Islet of Langerhans (tissue), 1 donor: ENCODE results near the gene FLNA.

ENCODE experiments used
- FAIRE-seq: peaks from one replicate; lab custom pipeline; 2011; peaks lifted over from hg19 to GRCh38; lab: Jason Lieb, UNC

The FLNA gene

DNA sequence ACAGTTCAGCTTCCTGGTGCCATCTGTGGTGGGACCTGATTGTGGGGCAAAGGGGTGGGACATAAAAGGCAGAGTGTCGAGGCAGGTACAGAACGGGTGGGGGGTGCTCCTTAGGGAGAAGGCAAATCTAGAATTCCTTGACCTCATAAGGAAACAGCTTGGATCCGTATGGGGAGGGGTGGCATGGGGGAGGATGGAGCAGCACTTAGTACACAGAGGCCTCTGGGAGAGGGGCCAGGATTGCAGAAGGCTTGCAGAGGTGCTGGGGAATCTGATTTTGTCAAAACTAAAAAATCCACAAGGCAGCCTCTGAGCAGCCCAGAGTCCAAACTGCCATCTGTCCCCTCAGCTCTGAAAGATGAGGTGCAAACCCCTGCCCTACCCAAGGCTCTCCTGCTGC, 2.3 kb upstream of the FLNA start:
- no peak for FAIRE-seq

DNA sequence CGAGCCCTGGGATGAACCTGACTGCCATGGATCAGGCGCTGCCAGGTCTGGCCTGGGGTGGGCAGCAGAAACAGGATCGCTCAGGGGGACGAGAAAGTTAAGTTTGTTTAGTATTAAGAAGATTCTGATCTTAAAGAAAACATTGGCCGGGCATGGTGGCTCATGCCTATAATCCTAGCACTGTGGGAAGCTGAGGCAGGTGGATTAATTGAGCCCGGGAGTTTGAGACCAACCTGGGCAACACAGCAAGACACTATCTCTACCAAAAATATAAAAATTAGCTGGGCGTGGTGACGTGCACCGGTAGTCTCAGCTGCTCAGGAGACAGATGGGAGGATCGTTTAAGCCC, 696 bp upstream of the FLNA start:
- no peak for FAIRE-seq

DNA sequence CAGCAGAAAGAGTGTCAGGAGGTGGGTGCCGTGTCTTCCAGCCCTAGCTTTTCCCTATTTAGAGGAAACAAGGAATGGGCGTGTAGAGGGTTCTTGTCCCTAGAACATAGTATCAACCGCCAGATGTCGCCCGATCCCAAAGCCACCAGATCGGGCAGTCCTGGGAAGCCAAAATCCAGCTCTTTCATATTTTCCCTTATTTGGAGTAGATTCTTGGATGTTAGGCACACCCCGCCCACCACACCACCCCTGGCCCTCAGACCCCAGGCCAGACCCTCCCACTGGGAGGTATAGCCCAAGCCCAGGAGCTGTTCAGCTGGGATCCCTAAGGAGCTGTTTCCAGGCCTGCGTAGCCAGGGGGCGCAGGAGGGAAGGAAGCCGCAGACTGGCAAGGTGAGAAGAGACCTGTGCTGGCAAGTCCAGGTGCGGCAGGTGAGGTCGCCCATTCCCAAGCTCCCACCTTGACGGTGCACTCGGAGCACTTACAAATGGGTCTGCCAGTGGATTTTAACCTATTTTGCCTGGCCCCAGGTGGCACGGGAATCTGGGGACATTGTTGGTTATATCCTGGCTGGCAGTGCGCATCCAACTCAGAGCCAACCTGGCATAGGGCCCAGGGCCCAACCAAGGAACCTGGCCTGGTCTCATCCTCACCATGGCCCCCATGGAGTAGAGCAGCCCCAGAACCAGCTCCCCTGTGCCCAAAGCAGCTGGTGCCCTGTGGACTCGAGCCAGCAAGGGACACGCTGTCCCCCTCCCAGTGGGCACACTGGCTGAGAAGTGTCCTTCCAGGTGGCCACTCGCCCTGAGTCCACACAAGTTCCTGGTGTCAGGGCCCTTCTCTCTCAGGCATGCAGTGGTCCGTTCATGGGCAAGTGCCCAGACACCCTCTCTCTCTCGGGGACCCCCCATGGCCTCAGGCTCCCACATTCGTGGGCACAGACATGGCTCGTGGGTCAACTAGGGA, 811 bp downstream of the FLNA start:
- no peak for FAIRE-seq

DNA sequence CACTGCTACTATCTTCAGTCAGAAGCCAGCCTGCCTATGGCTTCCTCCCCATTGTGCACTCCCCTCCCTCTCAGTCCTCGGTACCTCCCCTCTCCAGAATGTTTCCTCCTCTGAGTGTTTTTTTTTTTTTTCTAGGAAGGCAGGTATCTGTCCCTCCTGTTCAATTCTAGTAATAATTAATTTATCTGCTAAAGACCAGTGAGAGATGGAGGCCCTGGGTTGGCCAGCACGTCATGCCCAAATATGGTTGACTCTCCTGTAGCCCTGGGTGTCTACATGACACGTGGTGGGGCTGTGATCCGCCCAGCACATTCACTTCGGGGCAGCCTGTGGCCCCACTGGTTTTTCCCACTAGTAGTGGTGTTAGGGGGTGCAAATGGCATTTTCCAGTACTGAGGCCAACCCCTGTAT, 1.8 kb downstream of the FLNA start:
- no peak for FAIRE-seq

DNA sequence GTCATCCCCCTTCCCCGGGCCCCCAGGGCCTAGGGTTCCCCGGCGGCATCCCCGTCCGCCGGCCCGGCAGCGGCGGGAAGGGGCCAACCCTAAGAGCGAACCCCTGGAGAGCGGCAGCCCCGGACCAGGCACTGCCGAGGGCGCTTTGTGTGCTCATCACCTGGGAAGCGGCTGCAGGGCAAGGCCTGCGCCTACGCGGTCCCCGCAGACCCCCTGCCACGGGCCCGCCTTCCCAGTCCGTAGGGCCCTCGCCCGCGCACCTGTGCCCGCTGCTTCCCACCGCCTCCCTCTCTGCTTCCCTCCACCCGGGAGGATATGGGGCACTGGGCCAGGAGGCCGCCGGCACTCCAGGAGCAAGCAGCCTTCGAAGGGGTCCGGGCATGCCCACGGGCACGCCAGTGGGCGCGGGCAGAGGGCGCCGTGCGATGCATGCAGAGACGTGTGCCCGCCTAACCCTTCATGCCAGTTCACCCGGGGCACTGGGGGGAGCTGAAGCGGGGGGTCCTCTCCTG, 2.6 kb downstream of the FLNA start:
- no peak for FAIRE-seq

DNA sequence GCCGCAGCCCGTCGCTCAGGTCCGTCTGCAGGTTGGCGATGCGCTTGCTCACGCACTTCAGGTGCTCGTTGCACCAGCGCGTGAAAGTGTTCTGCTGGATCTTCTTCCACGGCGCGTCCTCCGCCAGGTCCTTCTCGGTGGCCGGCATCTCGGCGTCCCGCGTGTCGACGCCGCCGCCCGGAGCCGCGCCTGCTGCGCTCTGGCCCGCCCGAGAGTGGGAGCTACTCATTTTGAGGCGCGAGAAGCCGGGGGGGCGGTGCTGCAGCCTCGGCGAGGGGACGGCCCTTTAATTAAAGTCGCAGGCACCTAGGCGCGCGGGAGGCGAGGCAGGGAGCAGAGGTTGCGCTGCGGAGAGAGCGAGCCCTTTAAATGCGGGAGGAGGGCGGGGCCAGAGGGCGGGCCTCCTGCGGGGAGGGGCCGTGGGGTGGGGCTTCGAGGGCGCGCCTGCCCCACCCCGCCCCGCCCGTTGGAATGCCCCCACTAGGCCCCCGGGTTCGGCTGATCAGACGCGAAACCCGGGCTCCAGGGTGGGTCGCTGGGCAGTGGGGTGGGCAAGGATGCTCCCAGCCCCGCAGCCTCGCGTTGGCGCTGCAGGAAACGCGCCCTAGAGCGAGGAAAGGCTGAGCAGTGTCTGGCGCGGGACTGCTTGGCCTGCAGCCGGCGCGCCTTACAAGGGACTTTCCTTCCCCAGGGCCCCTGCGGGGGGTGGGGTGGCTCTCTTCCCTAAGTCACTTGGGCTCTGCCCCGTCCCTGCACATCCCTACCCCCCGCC, 3.2 kb downstream of the FLNA start:
- FAIRE-seq: no peak

DNA sequence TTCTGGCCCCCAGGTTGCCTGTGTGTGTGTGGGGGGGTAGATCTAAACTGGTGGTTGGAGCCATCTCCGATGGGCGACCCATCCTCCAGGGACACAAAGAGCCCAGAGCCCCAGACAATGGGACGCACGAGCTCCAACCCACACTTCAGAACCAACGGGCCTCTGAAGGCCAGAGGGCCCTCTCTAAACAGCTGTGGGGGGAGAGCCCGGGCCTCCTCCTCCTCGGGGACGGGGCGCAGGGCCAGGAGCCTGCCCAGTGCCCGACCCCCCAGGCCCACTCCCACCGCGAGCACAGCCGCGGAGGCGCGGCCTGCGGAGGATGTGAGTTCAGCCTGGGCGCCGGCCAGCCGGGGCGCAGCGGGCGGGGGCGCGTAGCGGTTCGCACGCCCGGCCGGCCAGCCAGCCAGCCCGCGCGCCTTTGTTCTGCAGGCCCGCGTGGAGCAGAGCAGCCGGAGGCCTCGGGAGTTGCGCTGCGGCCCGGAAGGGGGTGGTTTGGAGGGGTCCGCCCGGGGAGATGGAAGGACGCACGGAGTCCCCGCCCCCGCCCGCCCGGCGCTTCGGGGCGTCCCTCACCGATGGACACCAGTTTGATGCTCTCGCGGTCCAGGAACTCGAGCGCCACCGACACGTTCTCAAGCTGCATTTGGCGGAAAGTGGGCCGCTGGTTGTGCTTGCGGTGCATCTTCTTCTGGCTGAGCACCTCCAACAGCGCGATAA, 4.0 kb downstream of the FLNA start:
- FAIRE-seq: no peak

DNA sequence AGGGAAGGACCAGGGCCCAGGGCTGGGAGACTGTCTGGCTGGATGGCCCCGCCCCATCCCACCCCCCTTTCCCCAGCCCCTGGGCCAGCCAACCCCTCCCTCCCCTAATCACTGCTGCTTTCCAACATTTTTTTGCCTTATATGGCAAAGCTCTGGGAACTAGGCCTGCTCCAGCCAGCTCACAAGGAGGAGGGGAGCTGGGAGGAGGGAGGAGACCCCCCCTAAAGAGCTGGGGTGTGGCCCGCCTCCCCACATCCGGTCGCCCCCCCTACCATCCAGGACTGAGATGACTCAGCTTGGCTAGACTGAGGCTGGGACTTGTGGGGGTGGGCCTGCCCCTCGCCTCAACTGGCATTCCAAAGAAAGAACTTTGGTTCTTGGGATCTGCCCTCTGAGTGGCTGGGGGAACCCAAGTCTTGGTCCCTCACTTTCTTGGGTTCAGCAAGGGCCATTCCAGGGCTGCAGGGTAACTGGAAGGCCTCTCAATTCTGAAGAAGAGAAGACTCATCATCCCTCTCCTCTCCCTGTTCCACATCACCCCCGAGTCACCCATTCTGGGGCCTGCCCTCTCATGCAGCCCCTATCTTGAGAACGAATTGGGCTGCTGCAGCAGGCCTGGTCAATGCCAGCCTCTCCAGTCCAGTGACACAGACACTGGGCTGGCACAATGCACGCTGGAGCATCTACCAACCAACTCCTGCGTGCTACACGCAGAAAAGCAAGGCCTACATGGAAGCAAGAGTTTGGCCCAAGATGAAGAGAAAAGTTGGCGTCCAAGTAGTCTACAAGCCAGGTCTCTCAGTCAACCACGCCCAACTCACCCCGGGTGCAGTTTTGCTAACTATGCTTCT, 4.8 kb downstream of the FLNA start:
- no peak for FAIRE-seq

DNA sequence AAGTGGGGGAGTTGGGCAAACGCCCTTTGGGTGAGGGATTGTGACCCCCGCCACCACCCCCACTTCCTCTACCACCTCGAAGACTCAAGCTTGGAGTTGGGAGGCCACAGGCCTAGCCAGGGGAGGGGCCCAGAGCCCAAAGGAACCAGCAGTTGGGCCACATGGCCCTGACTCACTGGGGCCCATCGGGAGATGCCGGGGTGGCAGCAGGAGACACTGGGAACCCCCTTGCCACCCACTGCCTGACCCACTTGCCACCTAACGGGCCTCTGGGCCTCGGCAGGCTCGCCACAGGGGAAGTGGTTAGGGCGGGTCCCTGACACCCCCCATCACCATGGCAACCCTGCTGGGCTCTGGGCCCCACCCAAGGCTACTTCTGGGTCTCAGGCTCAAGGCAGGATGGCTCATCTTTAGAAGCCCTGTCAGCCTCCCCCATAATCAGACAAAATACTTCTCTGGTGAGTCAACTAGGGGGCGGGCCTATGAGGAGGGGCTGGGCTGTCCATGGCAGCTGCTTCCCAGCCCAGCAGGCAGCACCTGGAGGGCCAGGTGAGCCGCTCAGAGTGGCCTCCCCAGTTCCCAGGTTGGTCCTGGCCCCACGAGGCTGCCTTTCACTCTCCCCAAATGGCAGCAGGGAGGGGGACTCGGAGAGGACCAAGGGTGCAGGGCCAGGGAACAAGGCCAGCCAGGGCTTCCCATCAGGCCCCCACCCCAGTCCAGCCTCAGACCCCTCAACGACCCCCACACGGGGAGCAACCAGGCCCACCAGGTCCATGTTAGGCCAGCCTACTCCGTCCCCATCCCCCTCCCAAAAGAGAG, 5.6 kb downstream of the FLNA start:
- no peak for FAIRE-seq

DNA sequence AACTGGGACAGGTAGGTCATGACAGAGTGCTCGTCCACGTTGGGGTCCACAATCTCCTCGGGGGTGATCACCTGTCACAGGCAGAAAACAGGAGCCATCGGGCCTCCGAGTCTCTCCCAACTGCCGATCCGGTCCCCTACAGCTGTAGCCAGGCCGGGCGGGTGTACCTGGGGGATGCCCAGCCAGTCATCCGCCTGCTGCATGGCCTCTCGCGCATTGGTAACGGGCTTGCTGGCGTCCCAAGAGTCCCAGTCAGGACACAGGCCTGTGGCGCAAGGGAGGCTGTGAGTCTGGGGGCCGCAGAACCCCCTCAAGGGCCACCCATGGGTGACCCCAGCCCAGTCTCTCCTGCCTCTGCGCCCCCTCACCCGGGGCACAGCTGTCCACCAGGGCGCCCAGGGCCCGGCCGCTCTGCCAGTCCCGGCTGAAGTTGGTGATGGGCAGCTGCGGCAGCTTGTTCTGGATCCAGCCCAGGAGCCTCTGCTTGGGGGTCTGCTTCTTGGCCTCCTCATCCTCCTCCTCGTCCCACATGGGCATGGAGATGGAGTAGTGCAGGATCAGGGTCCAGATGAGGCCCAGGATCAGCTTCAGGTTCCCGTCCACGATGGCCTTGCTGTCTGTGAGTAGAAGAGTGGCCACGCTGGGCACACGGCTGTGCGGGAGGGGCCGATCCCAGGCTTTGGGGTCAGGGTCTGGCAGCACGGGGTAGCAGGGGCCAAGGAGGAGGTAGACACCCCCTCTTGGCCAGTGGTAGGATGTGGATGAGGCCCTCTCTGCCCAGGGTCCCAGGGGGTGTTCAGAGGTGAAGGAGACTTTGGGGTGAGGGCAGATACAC, 6.7 kb downstream of the FLNA start:
- FAIRE-seq: no peak

DNA sequence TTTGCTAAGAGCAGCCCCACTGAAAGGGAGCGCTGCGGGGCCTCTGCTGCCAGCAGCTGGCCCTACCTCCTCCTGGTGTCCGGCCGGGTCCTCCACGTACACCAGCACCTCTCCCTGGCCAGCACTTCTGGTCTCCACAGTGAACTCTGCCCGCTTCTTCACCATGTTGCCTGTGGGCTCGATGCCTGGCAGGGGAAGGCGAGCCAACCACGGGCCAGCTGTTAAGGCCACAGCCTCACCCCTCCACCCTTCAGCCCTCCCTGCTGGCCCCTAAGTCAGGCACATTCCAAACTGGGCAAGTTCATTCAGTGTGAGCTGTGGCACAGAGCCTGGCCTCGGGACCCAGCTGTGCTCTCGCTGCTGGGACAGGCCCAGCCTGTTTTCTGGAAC, 7.8 kb downstream of the FLNA start:
- no peak for FAIRE-seq

DNA sequence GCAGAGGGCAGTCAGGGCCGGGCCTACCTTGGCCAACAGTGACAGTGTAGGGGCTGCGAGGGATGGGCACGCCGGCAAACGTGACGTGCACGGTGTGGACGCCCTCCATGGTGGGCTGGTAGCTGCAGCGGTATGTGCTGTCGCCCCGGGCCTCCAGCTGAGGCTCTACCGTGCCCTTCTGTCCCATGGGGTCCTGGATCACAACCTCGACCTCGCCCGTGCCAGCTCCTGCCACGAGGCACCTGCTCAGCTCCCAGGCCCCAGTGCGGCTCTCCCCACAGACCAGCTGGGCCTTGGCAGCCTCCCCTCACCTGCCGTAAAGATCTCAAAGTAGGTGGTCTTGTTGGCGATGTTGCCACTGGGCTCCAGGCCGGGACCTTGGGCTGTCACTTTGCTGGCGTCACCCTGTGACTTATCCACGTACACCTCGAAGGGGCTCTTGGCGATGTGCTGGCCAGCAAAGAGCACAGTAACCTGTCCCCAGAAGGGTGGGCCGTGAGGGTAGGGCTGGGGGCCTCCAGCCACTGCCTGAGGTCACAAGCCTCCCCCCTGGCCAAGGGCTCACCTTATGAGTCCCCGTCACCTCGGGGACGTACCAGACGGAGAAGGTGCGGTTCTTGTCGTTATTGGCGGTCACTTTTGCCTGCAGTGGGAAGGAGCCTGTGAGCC, 8.3 kb downstream of the FLNA start:
- FAIRE-seq: no peak

DNA sequence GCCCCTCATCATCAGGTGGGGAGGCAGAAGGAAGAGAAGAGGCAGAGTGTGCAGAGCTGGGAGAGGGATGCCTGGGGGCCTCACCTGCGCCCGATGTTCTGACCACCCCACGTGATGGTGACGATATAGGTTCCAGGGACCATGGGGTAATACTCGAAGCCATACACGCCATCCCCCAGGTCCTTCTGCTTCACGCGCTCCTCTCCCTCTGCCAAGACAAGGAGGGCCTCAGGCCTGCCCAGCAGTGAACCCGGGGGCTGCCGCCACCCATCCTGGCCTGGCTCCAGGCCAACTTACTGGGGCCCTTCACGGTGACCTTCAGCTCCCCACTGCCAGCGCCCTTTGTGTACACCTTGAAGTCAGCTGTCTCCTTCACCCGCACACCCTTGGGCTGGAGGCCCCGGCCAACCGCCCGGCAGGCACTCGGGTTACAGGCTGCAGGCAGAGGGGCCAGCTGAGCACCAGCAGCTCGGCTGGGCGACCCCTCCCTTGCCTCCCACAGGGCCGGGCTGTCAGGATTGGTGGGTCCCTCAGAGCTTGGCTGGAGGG, 9.3 kb downstream of the FLNA start:
- FAIRE-seq: no peak

DNA sequence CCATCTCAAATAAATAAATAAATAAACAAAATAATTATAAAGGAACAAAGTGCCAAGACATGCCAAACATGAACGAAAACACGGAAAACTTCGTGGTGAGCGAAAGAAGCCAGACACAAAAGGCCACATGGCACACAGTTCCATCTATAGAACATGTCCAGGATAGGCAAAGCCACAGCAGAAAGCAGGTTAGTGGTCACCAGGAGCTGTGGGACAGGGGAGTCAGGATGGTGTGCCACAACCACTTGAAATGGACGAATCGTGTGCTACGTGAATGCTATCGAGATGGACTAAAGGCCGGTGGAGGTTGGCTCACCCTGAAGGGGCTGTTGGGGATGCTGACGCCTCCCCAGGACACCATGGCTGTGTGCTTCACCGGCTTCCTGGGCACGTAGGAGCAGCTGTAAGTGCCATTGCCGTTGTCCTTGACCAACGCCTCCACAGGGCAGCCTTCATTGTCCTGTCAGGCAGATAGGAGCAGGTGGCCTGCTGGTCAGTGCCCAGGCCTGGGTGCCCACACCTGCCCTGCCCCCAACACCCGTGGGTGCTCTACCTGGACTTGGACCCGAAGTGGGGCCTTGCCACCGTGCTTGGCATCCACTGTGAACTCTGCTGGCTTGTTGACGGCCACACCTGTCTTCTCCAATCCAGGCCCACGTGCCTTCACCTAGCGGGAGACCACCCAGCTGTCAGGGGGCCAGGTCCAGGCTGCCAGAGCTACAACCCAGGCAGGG, 10.6 kb downstream of the FLNA start:
- FAIRE-seq: no peak

DNA sequence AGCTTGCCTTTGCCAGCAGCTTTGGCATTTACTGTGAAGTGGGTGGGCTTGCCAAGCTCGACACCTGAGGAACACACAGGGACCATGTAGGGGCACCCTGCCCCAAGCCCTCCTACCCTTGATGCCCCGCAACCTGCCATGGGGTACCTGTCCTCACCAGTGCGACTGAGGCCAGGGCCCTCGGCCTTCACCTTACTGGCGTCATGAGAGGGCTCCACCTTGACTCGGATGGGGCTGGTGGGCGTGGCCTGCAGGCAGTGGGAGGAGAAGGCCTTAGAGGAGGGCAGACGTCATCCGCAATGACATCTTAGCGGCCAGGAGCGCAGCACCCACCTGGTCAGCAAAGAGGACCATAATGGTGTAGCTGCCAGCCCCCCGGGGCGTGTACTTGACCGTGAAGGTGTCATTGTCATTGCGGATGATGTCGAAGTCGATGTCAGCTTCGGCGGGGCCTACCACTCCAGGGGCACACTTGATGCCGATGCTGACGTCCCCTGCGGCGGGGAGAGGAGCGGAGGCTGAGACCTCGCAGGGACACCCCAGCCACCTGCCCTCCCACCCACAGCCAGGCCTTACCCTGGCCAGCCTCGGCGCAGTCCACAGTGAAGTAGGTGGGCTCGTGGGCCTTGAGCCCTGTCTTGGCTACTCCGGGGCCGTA, 12.2 kb downstream of the FLNA start:
- FAIRE-seq: no peak

DNA sequence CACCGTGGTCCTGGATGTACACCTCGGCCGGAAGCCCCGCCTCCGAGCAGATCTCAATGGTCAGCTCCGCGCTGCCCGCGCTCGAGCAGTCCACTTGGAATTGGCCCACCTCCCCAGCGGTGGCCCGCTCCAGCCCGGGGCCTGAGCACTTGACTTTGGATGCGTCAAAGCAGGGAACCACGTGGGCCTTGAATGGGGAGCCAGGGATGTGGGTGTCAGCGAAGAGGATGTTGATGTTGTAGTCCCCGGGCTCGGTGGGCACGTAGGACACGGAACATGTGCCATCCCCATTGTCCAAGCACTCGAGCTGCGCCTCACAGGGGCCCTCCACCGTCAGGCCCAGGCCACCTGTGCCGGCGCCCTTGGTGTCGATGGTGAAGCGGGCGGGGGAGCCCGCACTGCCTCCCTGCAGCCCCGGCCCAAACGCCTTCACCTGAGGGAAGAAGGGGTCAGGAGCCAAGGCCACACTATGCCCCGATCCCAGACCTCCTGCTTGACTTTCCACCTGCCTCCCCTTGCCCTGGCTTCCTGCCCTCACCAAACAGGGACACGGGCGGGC, 14.2 kb downstream of the FLNA start:
- FAIRE-seq: no peak

DNA sequence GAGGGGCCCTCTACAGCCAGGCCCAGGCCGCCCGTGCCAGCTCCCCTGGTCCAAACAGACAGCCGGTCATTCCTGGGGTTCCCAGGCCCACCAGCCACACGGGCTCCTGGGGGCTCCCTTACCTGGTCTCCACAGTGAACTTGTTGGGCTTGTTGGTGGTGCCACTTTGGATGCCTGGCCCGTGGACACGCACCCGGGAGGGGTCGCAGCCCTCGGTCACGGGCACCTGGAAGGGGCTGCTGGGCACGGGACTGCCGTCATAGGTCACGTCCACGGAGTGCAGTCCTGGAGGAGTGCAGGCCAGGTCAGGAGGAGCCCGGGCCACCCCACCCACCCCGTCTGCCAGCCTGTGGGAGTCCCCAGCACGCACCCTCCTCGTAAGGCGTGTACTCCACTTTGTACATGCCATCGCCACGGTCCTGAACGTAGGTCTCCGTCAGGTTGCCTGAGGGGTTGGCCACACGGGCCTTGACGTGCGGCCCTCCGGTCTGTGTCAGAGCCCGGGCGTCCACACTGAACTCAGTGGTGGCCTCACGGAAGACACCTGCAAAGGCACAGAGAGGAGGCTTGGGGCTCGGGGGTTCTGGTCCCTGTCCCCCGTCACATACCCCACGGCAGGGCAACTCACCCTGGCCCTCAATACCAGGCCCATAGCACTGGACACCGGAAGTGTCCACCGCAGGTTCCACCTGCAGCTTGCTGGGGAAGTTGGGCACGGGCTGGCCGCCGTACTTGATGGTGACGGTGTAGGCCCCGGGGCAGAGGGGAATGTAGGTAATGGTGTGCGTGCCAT, 14.9 kb downstream of the FLNA start:
- FAIRE-seq: no peak
